KMS-11 (cell line): ENCODE data around the gene C8A.

Source experiments
- H2AFZ ChIP-seq: fragments of 200-600 bp; sonication (generic); 2 replicates; pipeline ENCODE4 v1.6.1; 2016; ENCODE audit warnings: antibody characterized with exemption, mixed run types, low read depth
- H3K27ac ChIP-seq: fragments of 200-600 bp; sonication (generic); 2 replicates; pipeline ENCODE4 v1.6.1; 2016; ENCODE audit warnings: mild to moderate bottlenecking, mixed run types
- H3K27me3 ChIP-seq: fragments of 200-600 bp; sonication (generic); 2 replicates; pipeline ENCODE4 v1.6.1; 2017; ENCODE audit warnings: mild to moderate bottlenecking, low read depth, mixed run types, moderate library complexity; ENCODE audit not compliant: insufficient read depth
- H3K36me3 ChIP-seq: fragments of 200-600 bp; sonication (generic); 2 replicates; pipeline ENCODE4 v1.6.1; 2017; ENCODE audit warnings: mild to moderate bottlenecking, mixed run types; ENCODE audit not compliant: insufficient read depth
- H3K4me1 ChIP-seq: fragments of 200-600 bp; sonication (generic); 2 replicates; pipeline ENCODE4 v1.6.1; 2016; ENCODE audit warnings: mild to moderate bottlenecking, low read depth, mixed run types; ENCODE audit not compliant: poor library complexity, severe bottlenecking
- H3K4me2 ChIP-seq: fragments of 200-600 bp; sonication (generic); 2 replicates; pipeline ENCODE4 v1.7.0; 2016; ENCODE audit warnings: mild to moderate bottlenecking, mixed run types
- H3K4me3 ChIP-seq: fragments of 200-600 bp; sonication (generic); IDR thresholded peaks from 2 replicates; pipeline ENCODE4 v1.6.1; 2017; ENCODE audit warnings: low read depth, low read length, mixed read lengths; ENCODE audit not compliant: insufficient read depth
- H3K79me2 ChIP-seq: fragments of 200-600 bp; sonication (generic); 2 replicates; pipeline ENCODE4 v1.6.1; 2016; ENCODE audit warnings: low read depth, mixed run types; ENCODE audit not compliant: insufficient read depth
- H3K9ac ChIP-seq: fragments of 200-600 bp; sonication (generic); 2 replicates; pipeline ENCODE4 v1.6.1; 2016; ENCODE audit warnings: mild to moderate bottlenecking, mixed run types
- H4K20me1 ChIP-seq: fragments of 200-600 bp; sonication (generic); 2 replicates; pipeline ENCODE4 v1.6.1; 2016; ENCODE audit warnings: mild to moderate bottlenecking, mixed run types; ENCODE audit not compliant: insufficient read depth
- TF ChIP-seq, protein P1 (sequence below): fragments of 200-600 bp; sonication (generic); conservative IDR thresholded peaks from 2 replicates; pipeline ENCODE4 v1.6.1; 2017; ENCODE audit warnings: low read depth, mild to moderate bottlenecking, antibody characterized with exemption, low read length, moderate library complexity, mixed read lengths

C8A gene

GRCh38 chr1:56916630-56917029 is 62.0 kb downstream of the C8A start:
- no peak overlapping the region for H3K9ac ChIP-seq
- H4K20me1 ChIP-seq: no peaks in the 10 kb centered on the region
- H3K27ac ChIP-seq: no peak overlapping the region
- no peaks in the 10 kb centered on the region for H3K27me3 ChIP-seq
- H3K36me3 ChIP-seq: no peaks in the 10 kb centered on the region
- H2AFZ ChIP-seq: no peak overlapping the region
- H3K4me2 ChIP-seq: no peak overlapping the region
- H3K79me2 ChIP-seq: no peaks in the 10 kb centered on the region
- H3K4me1 ChIP-seq: no peaks in the 10 kb centered on the region
- TF ChIP-seq, protein P1, sequence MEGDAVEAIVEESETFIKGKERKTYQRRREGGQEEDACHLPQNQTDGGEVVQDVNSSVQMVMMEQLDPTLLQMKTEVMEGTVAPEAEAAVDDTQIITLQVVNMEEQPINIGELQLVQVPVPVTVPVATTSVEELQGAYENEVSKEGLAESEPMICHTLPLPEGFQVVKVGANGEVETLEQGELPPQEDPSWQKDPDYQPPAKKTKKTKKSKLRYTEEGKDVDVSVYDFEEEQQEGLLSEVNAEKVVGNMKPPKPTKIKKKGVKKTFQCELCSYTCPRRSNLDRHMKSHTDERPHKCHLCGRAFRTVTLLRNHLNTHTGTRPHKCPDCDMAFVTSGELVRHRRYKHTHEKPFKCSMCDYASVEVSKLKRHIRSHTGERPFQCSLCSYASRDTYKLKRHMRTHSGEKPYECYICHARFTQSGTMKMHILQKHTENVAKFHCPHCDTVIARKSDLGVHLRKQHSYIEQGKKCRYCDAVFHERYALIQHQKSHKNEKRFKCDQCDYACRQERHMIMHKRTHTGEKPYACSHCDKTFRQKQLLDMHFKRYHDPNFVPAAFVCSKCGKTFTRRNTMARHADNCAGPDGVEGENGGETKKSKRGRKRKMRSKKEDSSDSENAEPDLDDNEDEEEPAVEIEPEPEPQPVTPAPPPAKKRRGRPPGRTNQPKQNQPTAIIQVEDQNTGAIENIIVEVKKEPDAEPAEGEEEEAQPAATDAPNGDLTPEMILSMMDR: no peak
- H3K4me3 ChIP-seq: no peak overlapping the region

GRCh38 chr1:56917356-56917755 is 62.8 kb downstream of the C8A start:
- no peaks in the 10 kb centered on the region for H4K20me1 ChIP-seq
- H3K79me2 ChIP-seq: no peaks in the 10 kb centered on the region
- H3K4me3 ChIP-seq: no peak overlapping the region
- H3K9ac ChIP-seq: no peak overlapping the region
- no peaks in the 10 kb centered on the region for H3K27me3 ChIP-seq
- no peak overlapping the region for H3K4me2 ChIP-seq
- no peaks in the 10 kb centered on the region for H3K36me3 ChIP-seq
- H3K4me1 ChIP-seq: no peaks in the 10 kb centered on the region
- TF ChIP-seq, protein P1: no peak
- H3K27ac ChIP-seq: no peak overlapping the region
- no peak overlapping the region for H2AFZ ChIP-seq

DNA sequence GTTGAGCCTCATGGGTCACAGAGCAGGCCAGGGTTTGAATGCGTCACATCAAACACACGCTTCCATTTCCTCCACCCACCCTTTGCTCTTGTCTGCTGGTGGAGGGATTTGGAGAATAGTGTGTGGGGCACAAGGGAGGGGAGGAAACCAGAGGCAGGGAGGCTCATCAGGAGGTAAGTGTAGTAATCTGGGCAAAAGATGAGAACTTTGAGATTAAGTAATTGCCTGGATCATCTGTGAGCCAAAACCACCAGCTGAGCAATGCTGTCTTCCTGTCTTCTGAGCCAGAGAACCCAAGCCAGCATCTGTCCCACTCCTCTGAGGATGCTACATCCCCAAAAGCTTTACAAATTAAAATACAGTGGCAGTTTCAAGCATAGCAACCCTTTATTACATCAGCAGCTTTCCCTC is 66.0 kb downstream of the C8A start:
- H3K36me3 ChIP-seq: no peaks in the 10 kb centered on the region
- H3K79me2 ChIP-seq: no peaks in the 10 kb centered on the region
- H4K20me1 ChIP-seq: no peaks in the 10 kb centered on the region
- no peaks in the 10 kb centered on the region for H3K4me1 ChIP-seq
- no peak overlapping the region for H3K9ac ChIP-seq
- no peak overlapping the region for H3K4me3 ChIP-seq
- TF ChIP-seq, protein P1: no peak
- H3K4me2 ChIP-seq: no peak overlapping the region
- H3K27me3 ChIP-seq: no peaks in the 10 kb centered on the region
- H3K27ac ChIP-seq: no peak overlapping the region
- no peak overlapping the region for H2AFZ ChIP-seq

- Histone ChIP-seq H3K4me1 (no peaks in the 10 kb centered on the region), H2AFZ (no peak overlapping the region), H3K4me2 (no peak overlapping the region), H3K79me2 (no peaks in the 10 kb centered on the region), H3K27ac (no peak overlapping the region), H4K20me1 (no peaks in the 10 kb centered on the region), H3K4me3 (no peak overlapping the region), H3K9ac (no peak overlapping the region), H3K27me3 (no peaks in the 10 kb centered on the region), H3K36me3 (no peaks in the 10 kb centered on the region)
- TF ChIP-seq, protein P1: no peak
These were observed 66.9 kb downstream of the C8A start for GRCh38 chr1:56921479-56921878.
